HG03196 (cell line): ENCODE measurements around the gene MGAM2.

Experiments
- ATAC-seq: cut with Tn5 transposase; IDR thresholded peaks from one replicate; pipeline ENCODE4 v1.9.1; 2021; ENCODE audit not compliant: unreplicated experiment

MGAM2 gene

DNA sequence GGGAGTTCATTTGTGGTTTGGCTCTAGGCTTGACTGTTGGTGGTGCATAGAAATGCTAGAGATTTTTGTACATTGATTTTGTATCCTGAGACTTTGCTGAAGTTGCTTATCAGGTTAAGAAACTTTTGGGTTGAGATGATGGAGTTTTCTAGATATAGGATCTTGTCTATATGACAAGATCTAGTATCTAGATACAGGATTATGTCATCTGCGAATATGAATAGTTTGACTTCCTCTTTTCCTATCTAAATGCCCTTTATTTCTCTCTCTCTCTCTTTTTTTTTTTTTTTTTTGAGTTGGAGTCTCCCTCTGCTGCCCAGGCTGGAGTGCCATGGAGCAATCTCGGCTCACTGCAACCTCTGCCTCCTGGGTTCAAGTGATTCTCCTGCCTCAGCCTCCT, 62.9 kb downstream of the MGAM2 start:
- no peak for ATAC-seq

GRCh38 chr7:142175594-142175993, 64.1 kb downstream of the MGAM2 start:
- ATAC-seq, result no peak

DNA sequence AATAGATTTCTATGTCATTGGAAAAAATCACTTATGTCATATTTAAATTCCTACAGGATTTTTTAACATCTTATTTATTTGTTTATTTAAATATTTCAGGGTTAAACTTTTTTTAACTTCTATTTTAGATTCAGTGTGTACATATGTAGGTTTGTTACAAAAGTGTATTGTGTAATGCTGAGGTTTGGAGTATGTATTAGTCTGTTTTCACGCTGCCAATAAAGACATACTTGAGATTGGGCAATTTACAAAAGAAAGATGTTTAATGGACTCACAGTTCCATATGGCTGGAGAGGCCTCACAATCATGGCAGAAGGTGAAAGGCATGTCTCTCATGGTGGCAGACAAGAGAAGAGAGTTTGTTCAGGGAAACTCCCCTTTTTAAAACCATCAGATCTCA, 65.4 kb downstream of the MGAM2 start:
- no peak for ATAC-seq

DNA sequence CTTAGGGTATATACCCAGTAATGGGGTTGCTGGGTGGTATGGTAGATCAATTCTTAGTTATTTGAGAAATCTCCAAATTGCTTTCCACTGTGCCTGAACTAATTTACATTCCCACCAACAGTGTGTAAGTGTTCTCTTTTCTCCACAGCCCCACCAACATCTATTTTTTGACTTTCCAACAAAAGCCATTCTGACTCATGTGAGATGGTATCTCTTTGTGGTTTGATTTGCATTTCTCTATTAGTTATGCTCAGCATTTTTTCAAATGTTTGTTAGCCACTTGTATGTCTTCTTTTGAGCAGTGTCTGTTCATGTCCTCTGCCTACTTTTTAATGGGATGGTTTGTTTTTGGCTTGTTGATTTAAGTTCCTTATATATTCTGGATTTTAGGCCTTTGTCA, 66.4 kb downstream of the MGAM2 start:
- ATAC-seq, result no peak

- no peak for ATAC-seq
These were observed 68.9 kb downstream of the MGAM2 start for GRCh38 chr7:142180426-142180825.

DNA sequence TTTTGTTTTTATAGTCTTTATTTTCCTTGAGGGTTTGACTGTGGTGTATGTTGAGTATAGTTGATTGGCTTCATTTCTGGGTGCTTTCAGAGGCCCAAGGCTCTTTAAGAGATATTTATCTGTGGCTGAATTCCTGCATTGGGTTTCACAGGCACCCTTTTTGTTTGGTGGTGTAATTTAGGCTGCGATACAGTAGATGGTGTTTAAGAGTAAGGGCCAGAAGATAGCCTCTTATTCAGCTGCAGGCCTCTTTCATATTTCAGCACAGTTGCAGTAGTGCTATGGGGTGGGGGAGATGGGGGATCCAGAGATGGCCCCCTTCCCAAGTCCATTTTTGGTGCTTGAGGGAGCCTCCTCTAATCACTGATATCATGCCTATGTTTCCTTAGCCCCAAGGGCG, 69.7 kb downstream of the MGAM2 start:
- no peak for ATAC-seq

DNA sequence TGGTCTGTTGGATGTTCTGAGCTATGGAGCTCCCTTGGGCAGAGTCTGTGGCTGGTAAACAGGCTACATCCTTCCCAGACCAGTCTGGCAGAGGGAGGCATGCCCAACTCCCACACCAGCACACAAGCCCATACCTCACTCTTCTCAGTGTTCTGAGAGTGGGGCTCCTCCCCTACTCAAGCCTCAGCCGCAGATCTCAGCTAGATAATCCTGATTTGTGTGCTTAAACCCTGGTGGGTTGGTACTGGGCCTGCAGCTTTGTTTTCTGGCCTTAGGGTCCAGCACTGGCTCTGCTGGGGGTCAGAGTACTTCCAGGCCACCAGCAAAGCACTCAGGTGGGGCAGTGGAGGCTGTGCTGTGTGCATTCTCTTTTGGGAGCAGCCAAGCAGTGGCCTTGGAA, 70.4 kb downstream of the MGAM2 start:
- ATAC-seq, result no peak

- ATAC-seq, result no peak
These were observed 73.6 kb downstream of the MGAM2 start for GRCh38 chr7:142185069-142185468.

DNA sequence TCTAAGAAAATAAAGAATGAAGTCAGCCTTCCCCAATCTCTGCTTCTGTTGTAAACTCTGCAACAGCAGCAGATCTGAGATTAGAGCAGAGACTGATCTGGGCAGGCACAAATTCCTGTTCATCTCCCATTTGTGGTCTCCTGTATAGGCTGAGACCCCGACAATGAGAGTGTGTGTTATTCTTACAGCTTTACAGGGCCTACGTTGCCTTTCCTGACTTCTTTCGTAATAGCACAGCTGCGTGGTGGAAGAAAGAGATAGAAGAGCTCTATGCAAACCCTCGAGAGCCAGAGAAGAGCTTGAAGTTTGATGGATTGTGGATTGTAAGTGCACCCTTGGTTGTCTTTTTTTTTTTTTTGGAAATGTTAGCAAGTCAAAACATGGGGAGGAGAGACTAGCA, 74.3 kb downstream of the MGAM2 start:
- no peak for ATAC-seq

DNA sequence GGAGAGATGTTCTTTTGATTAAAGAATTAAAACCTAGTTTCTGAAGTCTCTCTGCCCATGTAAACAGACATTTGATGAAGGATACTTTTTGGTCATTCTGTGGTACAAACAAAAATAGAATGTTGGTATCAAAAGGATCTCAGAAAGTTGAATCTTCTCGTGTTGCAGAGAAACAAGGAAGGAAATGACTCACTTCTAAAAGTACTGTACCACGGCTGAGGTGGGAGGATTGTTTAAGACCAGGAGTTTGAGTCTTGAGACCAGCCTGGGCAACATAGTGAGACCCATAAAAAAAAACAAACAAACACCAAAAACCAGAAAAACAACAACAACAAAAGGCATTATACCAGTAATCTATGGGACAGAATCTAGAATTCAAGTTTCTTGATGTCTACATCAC, 76.6 kb downstream of the MGAM2 start:
- ATAC-seq, result no peak

GRCh38 chr7:142188846-142189245, 77.3 kb downstream of the MGAM2 start:
- ATAC-seq, result no peak

DNA sequence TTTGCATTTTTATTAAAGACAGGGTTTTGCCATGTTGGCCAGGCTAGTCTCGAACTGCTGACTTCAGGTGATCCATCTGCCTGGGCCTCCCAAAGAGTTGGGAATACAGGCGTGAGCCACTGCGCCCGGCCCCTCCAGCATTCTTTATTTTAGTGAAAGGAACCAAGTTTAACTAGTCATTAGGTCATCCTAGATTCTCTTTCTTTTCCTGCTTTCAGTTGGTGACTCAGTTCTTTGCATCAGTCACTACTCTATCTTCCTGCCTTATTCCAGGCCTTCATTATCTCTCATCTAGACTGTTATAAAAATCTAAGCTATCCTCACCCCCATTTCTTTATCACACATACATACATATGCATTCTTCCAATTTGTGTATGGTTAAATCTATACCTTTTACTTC, 82.7 kb downstream of the MGAM2 start:
- ATAC-seq, result no peak

GRCh38 chr7:142196066-142196840, 84.7 kb downstream of the MGAM2 start:
- no peak for ATAC-seq

GRCh38 chr7:142200206-142200605, 88.7 kb downstream of the MGAM2 start:
- no peak for ATAC-seq

DNA sequence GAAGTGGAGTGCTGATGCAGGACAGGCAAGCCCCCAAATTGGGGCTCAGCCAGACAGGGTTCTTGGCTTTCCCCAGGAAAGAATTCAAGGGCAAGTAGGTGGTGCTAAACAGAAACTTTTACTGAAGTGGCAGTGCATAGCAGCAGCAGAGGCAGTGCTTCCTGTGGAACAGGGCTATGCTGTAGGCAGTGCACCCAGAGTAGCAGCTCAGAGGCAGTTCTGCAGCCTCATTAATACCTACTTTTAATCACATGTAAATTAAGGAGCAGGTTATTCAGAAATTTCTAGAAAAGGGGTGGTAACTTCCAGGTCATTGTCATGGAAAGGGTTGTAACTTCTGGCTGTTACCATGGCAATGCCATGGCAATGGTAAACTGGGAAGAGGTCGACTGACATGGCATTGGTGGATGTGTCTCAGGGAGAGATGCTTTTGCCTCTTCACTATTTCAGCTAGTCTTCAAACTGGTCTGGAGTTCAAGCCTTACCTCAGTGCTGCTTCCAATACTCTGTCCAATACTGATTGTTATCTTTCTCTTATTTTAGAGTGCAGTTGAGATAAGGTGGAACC, 117.1 kb downstream of the MGAM2 start:
- ATAC-seq, result no peak

GRCh38 chr7:142231716-142232115, 120.2 kb downstream of the MGAM2 start:
- ATAC-seq, result no peak

GRCh38 chr7:142240546-142240945, 129.0 kb downstream of the MGAM2 start:
- ATAC-seq, result no peak

- no peak for ATAC-seq
These were observed 132.3 kb downstream of the MGAM2 start for GRCh38 chr7:142243823-142244222.

DNA sequence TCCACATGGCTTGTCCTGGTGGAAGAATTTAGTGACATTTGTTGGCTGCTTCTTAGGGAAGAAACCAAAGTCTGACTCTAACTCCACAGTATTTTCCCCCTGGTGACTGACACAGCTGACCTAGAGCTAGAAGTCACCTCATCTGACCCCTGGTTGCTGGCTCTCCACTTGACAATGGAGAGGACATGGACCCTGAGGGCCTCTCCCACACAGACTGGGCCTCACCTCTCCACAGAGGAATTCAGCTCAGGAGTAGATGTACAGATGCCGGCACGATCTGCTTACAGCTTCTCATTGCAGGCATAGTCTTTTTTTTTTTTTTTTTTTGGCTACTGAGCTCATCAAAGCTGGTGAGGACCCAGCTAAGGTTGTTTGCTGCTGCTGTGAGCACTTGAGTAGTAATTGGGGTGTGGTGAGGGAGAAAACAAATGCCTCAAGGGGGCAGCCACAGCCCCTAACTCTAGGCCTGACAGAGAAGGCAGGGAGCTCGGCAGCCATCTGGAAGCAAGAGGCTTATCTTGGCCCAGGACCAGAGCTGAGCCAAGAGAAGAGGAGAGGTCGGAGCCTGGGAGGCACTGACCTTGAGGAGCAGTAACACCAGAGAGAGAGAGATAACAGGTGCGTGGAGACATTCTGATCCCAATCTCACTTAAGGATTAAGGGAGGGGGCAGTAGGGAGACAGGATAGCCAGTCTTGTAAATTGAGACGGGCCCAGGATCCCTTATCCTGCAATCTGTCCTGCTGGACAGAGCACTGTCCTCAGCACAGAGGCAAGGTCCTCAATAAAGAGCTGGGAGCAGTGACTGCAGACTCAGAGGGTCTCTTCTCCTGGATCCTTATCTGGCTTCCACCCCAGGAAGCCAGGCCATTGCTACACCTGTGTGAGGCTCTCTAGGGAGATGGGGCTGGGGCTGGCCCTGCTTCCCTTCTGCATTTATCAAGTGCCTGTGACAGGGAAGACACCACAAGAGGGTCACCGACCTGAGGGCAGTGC, 136.9 kb downstream of the MGAM2 start:
- ATAC-seq, result no peak

DNA sequence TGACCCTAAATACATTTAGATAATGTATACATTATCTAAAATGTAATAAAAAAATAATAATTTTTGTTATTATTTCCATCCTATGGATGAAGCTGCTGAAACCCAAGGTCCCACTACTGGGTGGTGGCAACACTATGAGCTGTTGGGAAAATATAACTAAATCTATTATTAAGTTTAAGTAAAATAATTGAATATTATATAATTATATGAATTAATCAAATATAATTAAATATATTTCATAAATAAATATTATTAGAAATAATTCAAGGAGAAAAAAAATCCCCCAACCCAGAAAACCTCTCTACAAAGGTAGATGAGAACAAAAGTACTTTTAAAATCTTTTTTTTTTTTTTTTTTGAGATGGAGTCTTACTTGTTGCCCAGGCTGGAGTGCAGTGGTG, 138.4 kb downstream of the MGAM2 start:
- no peak for ATAC-seq

- ATAC-seq, result no peak
These were observed 139.2 kb downstream of the MGAM2 start for GRCh38 chr7:142250705-142251104.

GRCh38 chr7:142257958-142258357, 146.4 kb downstream of the MGAM2 start, which contains the start of gene PRSS58:
PRSS58 (minus strand) TSS chr7:142258058; CDS start chr7:142257707, 351 bp downstream.
- ATAC-seq, result no peak
